ENCODE data around the gene OR51G2. TPM values are rescaled to one million over a fixed set of nuclear protein-coding genes. Genes with fewer than 3 reads are reported as not detected.

OR51G2 gene
- total RNA-seq, 4 donors from 2014 or later, result not detected

- no peak for DNase-seq (ENCODE audit: low spot score)
- ATAC-seq (ENCODE audit: low FRiP score), result no peak
- TF ChIP-seq CTCF (IDR thresholded peaks at IDR 0.05), result no peak
Observed at GRCh38 chr11:4932751-4933150, 13.6 kb upstream of the OR51G2 start.

DNA sequence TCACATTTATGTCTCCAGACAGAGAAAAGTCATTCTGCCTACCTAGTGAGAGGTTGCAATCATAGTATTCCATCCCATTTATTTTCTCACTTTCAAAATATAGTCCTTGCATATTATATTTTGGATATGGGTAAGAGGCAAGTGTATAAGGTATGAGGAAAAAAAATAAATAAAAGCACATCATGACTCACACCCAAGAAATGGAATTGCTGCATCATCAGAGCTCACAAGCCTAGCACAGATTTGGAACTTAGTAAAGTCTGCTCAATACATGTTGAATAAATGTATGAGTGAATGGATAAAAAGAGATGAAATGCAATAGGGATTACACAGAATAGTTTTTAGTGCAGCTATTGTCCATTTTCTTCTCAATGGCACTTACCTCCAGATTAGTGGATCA, 7.5 kb upstream of the OR51G2 start:
- ATAC-seq (ENCODE audit: low FRiP score) (no peak), DNase-seq (ENCODE audit: low spot score) (no peak)
- no peak for TF ChIP-seq CTCF (IDR thresholded peaks at IDR 0.05)

DNA sequence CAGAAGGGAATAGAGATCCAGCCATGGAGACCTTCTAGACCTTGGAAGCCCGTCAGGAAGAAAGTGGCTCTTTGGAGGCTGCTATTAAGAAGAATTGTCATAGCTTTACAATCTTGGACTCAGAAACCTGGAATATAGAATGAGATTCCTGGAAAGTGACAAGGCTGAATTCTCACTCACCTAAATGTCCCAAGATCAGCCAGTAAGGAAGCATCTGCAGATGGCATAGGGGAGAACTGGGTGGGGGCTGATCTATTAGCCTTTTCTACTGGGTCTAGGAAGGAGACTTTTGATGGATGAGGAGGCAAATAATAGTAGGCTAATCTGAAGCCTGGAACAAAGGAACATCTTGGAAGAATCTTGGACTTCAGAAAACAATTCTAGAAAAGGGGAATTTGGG, 5.1 kb upstream of the OR51G2 start, which contains the start of gene OR51G1:
OR51G1 (minus strand) TSS at position 101 of the 400 bp plus-strand sequence; CDS start at position 101, 0 bp downstream.
- ATAC-seq (ENCODE audit: low FRiP score) (no peak), DNase-seq (ENCODE audit: low spot score) (no peak)
- TF ChIP-seq CTCF (IDR thresholded peaks at IDR 0.05), result no peak

DNA sequence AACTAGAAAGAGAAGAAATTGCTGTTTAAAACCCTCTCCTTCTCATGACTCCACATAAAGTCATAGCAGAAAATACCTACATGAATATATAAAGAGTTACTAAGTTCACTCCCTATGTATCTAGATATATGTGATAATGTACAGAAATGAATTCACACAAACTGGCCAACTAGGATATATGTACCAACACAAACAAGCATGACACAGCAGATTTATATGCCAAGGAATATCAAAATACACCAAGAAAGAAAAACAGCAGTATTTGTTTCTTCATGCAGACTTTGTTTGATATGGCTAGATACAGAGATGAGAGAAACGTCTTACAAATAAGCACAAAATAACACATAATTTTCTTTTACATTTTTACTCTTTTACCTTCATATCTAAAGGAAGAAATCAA, 3.2 kb upstream of the OR51G2 start:
- TF ChIP-seq CTCF (IDR thresholded peaks at IDR 0.05), result no peak
- ATAC-seq (ENCODE audit: low FRiP score) (no peak), DNase-seq (ENCODE audit: low spot score) (no peak)

DNA sequence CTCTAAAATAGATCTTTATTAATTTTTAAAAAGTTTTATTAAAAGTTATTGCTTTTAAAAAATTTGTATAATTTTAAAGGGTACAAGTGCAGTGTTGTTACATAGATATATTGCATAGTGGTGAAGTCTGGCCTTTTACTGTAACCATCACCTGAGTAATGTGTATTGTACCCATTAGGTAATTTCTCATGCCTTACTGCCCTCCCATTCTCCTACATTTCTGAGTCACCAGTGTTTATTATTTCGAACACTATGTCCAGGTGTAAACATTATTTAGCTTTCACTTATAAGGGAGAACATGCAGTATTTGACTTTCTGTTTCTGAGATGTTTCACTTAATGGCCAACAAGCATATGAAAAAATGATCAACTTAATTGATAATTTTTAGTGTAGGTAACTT, 2.6 kb upstream of the OR51G2 start:
- TF ChIP-seq CTCF (IDR thresholded peaks at IDR 0.05), result no peak

DNA sequence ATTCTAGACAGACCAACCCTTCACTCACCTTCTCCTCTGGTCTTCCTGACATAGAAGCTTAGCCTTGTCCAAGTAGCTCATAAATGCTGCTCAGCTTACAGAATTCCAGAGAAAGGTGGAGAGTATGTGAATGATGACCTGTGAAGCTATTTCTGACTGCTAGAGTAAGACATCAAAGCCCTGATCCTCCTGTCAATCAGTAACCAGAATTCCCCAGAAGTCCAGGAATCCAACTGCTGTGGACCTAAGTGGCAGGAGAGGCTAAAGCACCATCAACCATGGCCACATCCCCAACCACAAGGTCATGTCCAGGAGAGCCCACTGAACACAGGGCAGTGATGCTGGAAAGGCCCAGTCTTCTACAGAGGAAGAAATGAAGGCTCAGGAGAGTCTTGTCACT, 2.6 kb downstream of the OR51G2 start:
- no peak for DNase-seq (ENCODE audit: low spot score)
- no peak for TF ChIP-seq CTCF (IDR thresholded peaks at IDR 0.05)

More for the DNA sequence above, 2.6 kb upstream of the OR51G2 start:
- DNase-seq (ENCODE audit: low spot score), result no peak
- no peak for ATAC-seq (ENCODE audit: low FRiP score)

GRCh38 chr11:4903484-4903883, 15.7 kb downstream of the OR51G2 start, which contains the start of gene OR51A7:
Gene OR51A7, plus strand, starts transcription at chr11:4903783. Its CDS starts 3,587 bp downstream, at chr11:4907370.
- TF ChIP-seq CTCF (IDR thresholded peaks at IDR 0.05), result no peak
- DNase-seq (ENCODE audit: low spot score), result no peak
- no peak for ATAC-seq (ENCODE audit: low FRiP score)

More for the DNA sequence above, 2.6 kb downstream of the OR51G2 start:
- no peak for ATAC-seq (ENCODE audit: low FRiP score)
